GM19043 (cell line): ENCODE measurements around the gene ADGRB3.
"Not testable (repeated sequence)": the region's sequence is repeated elsewhere in the genome, so short reads cannot be mapped to it uniquely, and the experiment has no call there.

ENCODE experiments used
- ATAC-seq: cut with Tn5 transposase; IDR thresholded peaks from one replicate; pipeline ENCODE4 v1.9.1; 2021; ENCODE audit warnings: low read depth; ENCODE audit not compliant: unreplicated experiment

The ADGRB3 gene

DNA sequence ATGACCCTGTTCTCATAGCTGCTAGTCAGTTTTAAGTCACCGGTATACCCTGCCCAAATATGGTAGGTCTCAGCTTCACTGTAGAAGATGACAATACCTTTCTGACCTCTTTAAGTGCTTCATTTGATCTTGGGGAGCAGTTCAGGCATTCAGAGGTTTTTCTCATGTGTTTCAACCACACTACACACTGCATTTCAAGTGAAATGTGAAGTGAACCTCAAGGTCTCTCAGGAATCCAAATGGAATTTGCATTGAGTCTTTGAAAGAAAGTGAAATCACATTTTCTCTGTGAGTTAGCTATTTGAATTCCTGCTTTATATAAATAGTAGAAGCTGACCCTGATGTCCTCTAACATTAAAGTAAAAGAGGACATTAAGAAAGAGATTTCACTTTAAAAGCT is 461.6 kb downstream of the ADGRB3 start:
- ATAC-seq, result no peak

- ATAC-seq, result no peak
Measured at GRCh38 chr6:69097948-69098347, 462.9 kb downstream of the ADGRB3 start.

- no peak for ATAC-seq
Measured at GRCh38 chr6:69098910-69099309, 463.8 kb downstream of the ADGRB3 start.

GRCh38 chr6:69100772-69101171 is 465.7 kb downstream of the ADGRB3 start:
- ATAC-seq, result no peak

DNA sequence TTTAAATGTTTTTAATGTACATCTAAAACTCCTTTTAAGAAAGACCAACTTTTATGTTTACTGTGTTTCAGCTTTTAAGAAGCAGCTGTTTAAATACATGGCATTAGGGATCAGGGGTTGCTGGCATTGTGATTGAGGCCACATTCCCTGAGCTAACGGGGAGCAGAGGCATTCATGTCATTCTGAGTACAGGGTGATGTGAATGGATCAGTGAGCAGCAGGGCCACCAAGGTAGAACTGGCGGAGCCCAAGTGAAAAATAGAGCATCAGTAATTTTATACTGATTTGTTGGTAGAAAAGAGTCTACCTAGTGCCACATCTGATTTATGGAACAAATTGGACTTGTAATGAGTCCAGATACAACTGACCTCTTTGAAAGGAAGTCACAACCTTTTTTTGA is 467.3 kb downstream of the ADGRB3 start:
- no peak for ATAC-seq

- no peak for ATAC-seq
Measured at GRCh38 chr6:69105288-69105687, 470.2 kb downstream of the ADGRB3 start.

- no peak for ATAC-seq
Measured at GRCh38 chr6:69106511-69106910, 471.4 kb downstream of the ADGRB3 start.

DNA sequence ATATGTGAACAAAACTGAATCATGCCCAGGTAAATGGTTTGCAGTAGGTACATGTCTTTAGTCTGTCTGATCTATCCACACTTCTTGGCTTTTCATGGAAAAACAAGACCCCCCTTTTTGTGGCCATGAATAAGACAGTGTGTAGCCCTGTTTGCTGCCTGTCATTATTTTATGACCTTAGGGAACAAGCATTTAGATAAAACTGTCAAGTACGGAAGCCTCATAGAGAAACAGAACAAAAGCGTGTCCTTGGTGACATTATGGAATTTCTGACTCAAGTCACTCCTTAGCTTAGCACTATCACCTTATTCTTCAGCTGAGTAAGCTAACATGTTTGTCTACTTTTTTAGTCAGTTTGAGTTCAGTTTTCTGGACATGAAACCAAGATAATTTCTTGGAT is 476.2 kb downstream of the ADGRB3 start:
- no peak for ATAC-seq

DNA sequence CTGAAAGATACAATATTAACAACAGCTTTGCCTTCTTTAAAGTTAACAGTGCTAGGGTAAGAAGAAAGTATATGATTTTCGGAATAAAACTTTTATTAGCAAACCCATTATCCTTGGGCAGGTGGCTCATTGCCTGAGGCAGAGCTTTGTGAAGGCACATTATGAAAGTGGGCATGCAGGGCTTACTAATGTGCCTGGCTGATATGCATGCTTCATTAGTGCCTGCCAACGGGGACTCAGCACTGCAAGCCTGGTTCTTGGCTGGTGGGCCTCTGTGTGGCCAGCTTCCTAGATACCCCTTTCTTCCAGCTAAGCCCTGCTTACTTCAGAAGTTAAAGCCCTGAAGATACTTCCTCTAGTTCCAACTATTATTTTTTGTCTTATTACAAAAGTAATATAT is 481.6 kb downstream of the ADGRB3 start:
- no peak for ATAC-seq

- not testable (repeated sequence) for ATAC-seq
Measured at GRCh38 chr6:69121461-69122406, 486.7 kb downstream of the ADGRB3 start.

- ATAC-seq, result no peak
Measured at GRCh38 chr6:69122407-69122773, 487.3 kb downstream of the ADGRB3 start.

GRCh38 chr6:69128411-69128810 is 493.3 kb downstream of the ADGRB3 start:
- ATAC-seq, result no peak

DNA sequence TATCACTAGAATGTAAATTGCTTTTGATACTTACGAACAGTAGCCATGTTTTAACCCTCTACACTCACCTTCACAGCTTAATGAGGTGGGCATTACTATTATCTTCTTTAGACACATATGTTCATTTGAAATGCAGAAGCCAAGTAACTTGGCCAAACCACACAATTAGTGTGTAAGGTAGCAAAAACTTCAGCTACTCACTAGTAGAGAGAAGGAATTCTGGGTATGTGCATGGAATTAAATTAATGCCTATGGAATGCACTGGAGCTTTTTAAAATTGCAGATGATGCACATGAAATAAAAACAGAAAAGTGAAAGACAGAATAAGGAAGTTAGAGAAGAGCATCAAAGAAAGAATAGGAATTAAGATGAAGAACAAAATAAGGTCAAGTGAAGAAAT is 494.0 kb downstream of the ADGRB3 start:
- no peak for ATAC-seq

GRCh38 chr6:69135927-69136326 is 500.8 kb downstream of the ADGRB3 start:
- no peak for ATAC-seq

DNA sequence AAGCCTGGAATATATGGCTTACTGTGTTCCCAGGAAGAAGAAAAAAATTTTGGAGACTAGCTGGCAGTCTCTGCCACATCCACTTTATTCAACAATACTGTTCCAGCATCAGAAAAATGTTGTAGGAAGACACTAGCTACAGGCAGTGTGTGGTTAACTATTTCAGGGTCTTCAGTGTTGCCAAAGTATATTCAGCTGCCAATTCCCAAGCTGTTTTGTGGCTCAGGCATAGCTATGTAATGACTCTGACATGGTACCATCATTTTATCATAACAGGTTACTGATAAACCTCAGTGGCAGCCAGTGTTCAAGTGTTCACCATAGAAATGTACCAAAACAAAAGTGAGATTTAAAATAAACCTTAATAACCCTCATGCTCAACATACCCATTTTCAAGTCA is 503.1 kb downstream of the ADGRB3 start:
- no peak for ATAC-seq

- no peak for ATAC-seq
Measured at GRCh38 chr6:69138893-69139494, 503.9 kb downstream of the ADGRB3 start.

GRCh38 chr6:69145062-69145461 is 510.0 kb downstream of the ADGRB3 start:
- no peak for ATAC-seq

- no peak for ATAC-seq
Measured at GRCh38 chr6:69146385-69146784, 511.3 kb downstream of the ADGRB3 start.

- no peak for ATAC-seq
Measured at GRCh38 chr6:69155467-69155866, 520.4 kb downstream of the ADGRB3 start.

- ATAC-seq, result no peak
Measured at GRCh38 chr6:69162811-69163210, 527.7 kb downstream of the ADGRB3 start.

GRCh38 chr6:69164564-69165229 is 529.6 kb downstream of the ADGRB3 start:
- no peak for ATAC-seq

- ATAC-seq, result no peak
Measured at GRCh38 chr6:69179681-69180080, 544.6 kb downstream of the ADGRB3 start.
